HG02852 (cell line): Measurements from ENCODE around the gene RNU7-1.

ENCODE experiments used
- ATAC-seq: cut with Tn5 transposase; IDR thresholded peaks from one replicate; pipeline ENCODE4 v1.9.1; 2021; ENCODE audit warnings: mild to moderate bottlenecking, moderate library complexity; ENCODE audit not compliant: unreplicated experiment

RNU7-1 gene

DNA sequence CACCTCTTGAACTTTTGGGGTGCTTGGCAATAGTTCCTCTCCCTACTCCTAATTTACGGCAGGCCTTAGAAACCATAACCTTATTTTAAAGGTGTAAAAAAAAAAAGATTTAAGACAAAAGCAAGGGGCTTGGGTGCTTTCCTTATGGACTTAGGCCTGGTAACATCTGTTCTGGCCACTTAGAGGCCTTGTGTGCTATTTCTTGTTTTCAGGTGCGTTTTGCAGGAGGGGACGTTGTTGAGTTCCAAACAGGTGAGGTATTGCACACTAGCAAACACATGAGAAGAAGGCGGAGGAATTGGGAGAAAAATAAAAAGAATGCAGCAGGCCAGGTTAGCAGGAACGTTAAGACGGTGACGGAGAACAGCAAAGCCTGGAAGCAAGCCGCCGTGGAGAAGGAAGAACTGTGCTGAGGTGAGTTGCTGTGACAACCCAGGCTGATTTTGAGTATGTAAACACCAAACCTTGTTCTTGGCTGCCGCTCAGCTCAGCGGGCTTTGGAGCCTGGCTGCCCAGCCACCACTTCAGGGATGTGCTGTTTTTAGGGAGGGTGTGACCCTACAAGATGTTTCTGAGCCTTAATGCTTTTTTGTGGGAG, 44.4 kb downstream of the RNU7-1 start:
- no peak for ATAC-seq
